ENCODE measurements around the gene TUBGCP3. TPM values are rescaled to one million over a fixed set of nuclear protein-coding genes. Genes with fewer than 3 reads are reported as not detected.

TUBGCP3 gene
- total RNA-seq, 1 donor from 2014 or later, result 37.4 TPM

- Mint-ChIP-seq H3K27ac (no peak overlapping the region), H3K36me3 (no peaks in the 10 kb centered on the region), H3K4me3 (no peak overlapping the region), H3K4me1 (no peaks in the 10 kb centered on the region), H3K9me3 (no peaks in the 10 kb centered on the region), H3K27me3 (ENCODE audit: low read depth) (peaks cover 58% of the 10 kb centered on the region)
- no peak for TF ChIP-seq CTCF (IDR thresholded peaks at IDR 0.05; ENCODE audit: unreplicated experiment)
- no peak for DNase-seq (ENCODE audit: low spot score in 2 of 2, unreplicated experiment in 2 of 2)
Observed at GRCh38 chr13:112445411-112446271, 142.3 kb downstream of the TUBGCP3 start.

GRCh38 chr13:112444416-112445399, 143.2 kb downstream of the TUBGCP3 start:
- DNase-seq (ENCODE audit: low spot score in 2 of 2, unreplicated experiment in 2 of 2), result no peak

GRCh38 chr13:112443995-112444311, 144.0 kb downstream of the TUBGCP3 start:
- Mint-ChIP-seq H3K4me1 (no peaks in the 10 kb centered on the region), H3K36me3 (no peaks in the 10 kb centered on the region), H3K27ac (no peak overlapping the region), H3K9me3 (peaks cover under 1% of the 10 kb centered on the region), H3K27me3 (ENCODE audit: low read depth) (peaks cover 65% of the 10 kb centered on the region), H3K4me3 (no peak overlapping the region)
- peak; percentile 59 to 86 for DNase-seq (ENCODE audit: low spot score in 2 of 2, unreplicated experiment in 2 of 2)
- TF ChIP-seq CTCF (IDR thresholded peaks at IDR 0.05; ENCODE audit: unreplicated experiment), result peak; percentile 73

More at GRCh38 chr13:112444416-112445399, 143.2 kb downstream of the TUBGCP3 start:
- no peak overlapping the region for H3K4me3 Mint-ChIP-seq
- no peak overlapping the region for H3K27ac Mint-ChIP-seq
- H3K9me3 Mint-ChIP-seq, result no peaks in the 10 kb centered on the region
- H3K4me1 Mint-ChIP-seq, result no peaks in the 10 kb centered on the region
- H3K36me3 Mint-ChIP-seq, result no peaks in the 10 kb centered on the region
- TF ChIP-seq CTCF (IDR thresholded peaks at IDR 0.05; ENCODE audit: unreplicated experiment), result no peak
- H3K27me3 Mint-ChIP-seq (ENCODE audit: low read depth), result peaks cover 65% of the 10 kb centered on the region

- Mint-ChIP-seq H3K4me1 (no peaks in the 10 kb centered on the region), H3K27ac (no peak overlapping the region), H3K9me3 (peaks cover 6% of the 10 kb centered on the region), H3K27me3 (ENCODE audit: low read depth) (peaks cover 64% of the 10 kb centered on the region), H3K36me3 (no peaks in the 10 kb centered on the region), H3K4me3 (no peak overlapping the region)
- no peak for DNase-seq (ENCODE audit: low spot score in 2 of 2, unreplicated experiment in 2 of 2)
- TF ChIP-seq CTCF (IDR thresholded peaks at IDR 0.05; ENCODE audit: unreplicated experiment), result no peak
Observed at GRCh38 chr13:112443191-112443994, 144.6 kb downstream of the TUBGCP3 start.

GRCh38 chr13:112442483-112443090, 145.4 kb downstream of the TUBGCP3 start:
- H3K9me3 Mint-ChIP-seq, result peaks cover 11% of the 10 kb centered on the region
- no peak for TF ChIP-seq CTCF (IDR thresholded peaks at IDR 0.05; ENCODE audit: unreplicated experiment)
- H3K27me3 Mint-ChIP-seq (ENCODE audit: low read depth), result peaks cover 63% of the 10 kb centered on the region
- no peak overlapping the region for H3K27ac Mint-ChIP-seq
- no peaks in the 10 kb centered on the region for H3K36me3 Mint-ChIP-seq
- DNase-seq (ENCODE audit: low spot score in 2 of 2, unreplicated experiment in 2 of 2), result no peak
- no peak overlapping the region for H3K4me3 Mint-ChIP-seq
- H3K4me1 Mint-ChIP-seq, result no peaks in the 10 kb centered on the region

All from mesothelial cell of epicardium (in vitro differentiated cells).